H1 (cell line): ENCODE results near the gene AQP6. TPM values are rescaled to one million over a fixed set of nuclear protein-coding genes. Genes with fewer than 3 reads are reported as not detected.

Experiments used
- ASH2L ChIP-seq: fragments of 200-600, 300-600 bp; sonication (generic); IDR thresholded peaks from one replicate; pipeline ENCODE4 v1.7.1; 2017; ENCODE audit warnings: low read length
- BACH1 ChIP-seq: IDR thresholded peaks from 2 replicates; pipeline ENCODE4 v1.6.1; 2012; ENCODE audit warnings: low read length, improper control_type of control experiment
- CHD2 ChIP-seq: IDR thresholded peaks from 2 replicates; pipeline ENCODE4 v1.6.1; 2012; ENCODE audit warnings: low read length, improper control_type of control experiment
- CREB1 ChIP-seq: IDR thresholded peaks from 2 replicates; pipeline ENCODE4 v1.6.1; 2012; ENCODE audit warnings: inconsistent platforms
- GABPA ChIP-seq: IDR thresholded peaks from 2 replicates; pipeline ENCODE4 v1.6.1; 2011; ENCODE audit warnings: mild to moderate bottlenecking, low read length, moderate library complexity, borderline replicate concordance; ENCODE audit not compliant: insufficient read depth
- GTF2F1 ChIP-seq: IDR thresholded peaks from 2 replicates; pipeline ENCODE4 v1.6.1; 2012; ENCODE audit warnings: low read depth, low read length, improper control_type of control experiment, borderline replicate concordance
- NRF1 ChIP-seq: IDR thresholded peaks from 2 replicates; pipeline ENCODE4 v1.6.1; 2011; ENCODE audit warnings: mild to moderate bottlenecking, low read depth, low read length, improper control_type of control experiment
- PHF8 ChIP-seq: fragments of 200-600 bp; sonication (generic); conservative IDR thresholded peaks from 2 replicates; pipeline ENCODE4 v1.7.1; 2012; ENCODE audit warnings: low read depth, mild to moderate bottlenecking, inconsistent platforms, low read length, moderate library complexity
- RAD21 ChIP-seq, 2 experiments: IDR thresholded peaks in 1 of 2; conservative IDR thresholded peaks in 1 of 2; 2 replicates each; pipeline ENCODE4 v1.6.1; 2011; ENCODE audit warnings: low read depth in 2 of 2, low read length in 2 of 2, improper control_type of control experiment in 1 of 2, inconsistent platforms in 1 of 2, mild to moderate bottlenecking in 1 of 2, moderate library complexity in 1 of 2
- RFX5 ChIP-seq: IDR thresholded peaks from 2 replicates; pipeline ENCODE4 v1.6.1; 2011; ENCODE audit warnings: low read depth, low read length, improper control_type of control experiment, borderline replicate concordance
- RXRA ChIP-seq: IDR thresholded peaks from 2 replicates; pipeline ENCODE4 v1.6.1; 2011; ENCODE audit warnings: low read depth, mild to moderate bottlenecking, low read length, moderate library complexity; ENCODE audit not compliant: insufficient read depth
- SIRT6 ChIP-seq: IDR thresholded peaks from one replicate; pipeline ENCODE4 v1.7.1; 2012; ENCODE audit warnings: low read length, inconsistent platforms
- SIX5 ChIP-seq: IDR thresholded peaks from 2 replicates; pipeline ENCODE4 v1.6.1; 2011; ENCODE audit warnings: mild to moderate bottlenecking, low read depth, low read length
- SP1 ChIP-seq: IDR thresholded peaks from 2 replicates; pipeline ENCODE4 v1.6.1; 2011; ENCODE audit warnings: low read depth, low read length
- SP4 ChIP-seq: IDR thresholded peaks from 2 replicates; pipeline ENCODE4 v1.6.1; 2012; ENCODE audit warnings: low read length, inconsistent platforms
- SUZ12 ChIP-seq: fragments of 200-600 bp; sonication (generic); IDR thresholded peaks from 2 replicates; pipeline ENCODE4 v1.6.1; 2012; ENCODE audit warnings: mild to moderate bottlenecking, inconsistent platforms, low read length, moderate library complexity, mixed read lengths
- TBP ChIP-seq: IDR thresholded peaks from 2 replicates; pipeline ENCODE4 v1.6.1; 2011; ENCODE audit warnings: low read depth, low read length, improper control_type of control experiment
- YY1 ChIP-seq: IDR thresholded peaks from 2 replicates; pipeline ENCODE4 v1.6.1; 2011; ENCODE audit warnings: low read depth, mild to moderate bottlenecking, low read length
- ZNF274 ChIP-seq: IDR thresholded peaks from 2 replicates; pipeline ENCODE4 v1.7.0; 2012; ENCODE audit warnings: low read length, borderline replicate concordance; ENCODE audit errors: extremely low read depth
- polyA plus RNA-seq, 7 experiments: library from polyadenylated mRNA; depleted of rRNA in 3 of 7; stranded (reverse) in 5 of 7; unstranded in 2 of 7; fragments of >200 nt in 5 of 7; fragments of 200-250 nt in 2 of 7; gene quantifications; 1 replicate in 5 of 7; 2 replicates in 1 of 7; 4 replicates in 1 of 7; pipeline versions ENCODE4 v1.2.1 to v1.2.3, GENCODE V29; 2011 to 2013; ENCODE audit warnings: missing spikeins in 2 of 7, mixed read lengths in 2 of 7
- total RNA-seq: library from RNA; stranded (reverse); fragmentation: NEBNext Ultra II Directional; extraction: Animal tissue kit (Norgen Biotek cat#: 25700); gene quantifications from 2 replicates; pipeline ENCODE4 v1.2.1, GENCODE V29; 2021
- TF ChIP-seq, protein P1 (sequence below): IDR thresholded peaks from 2 replicates; pipeline ENCODE4 v1.6.1; 2012; ENCODE audit warnings: inconsistent platforms
- TF ChIP-seq, protein P2 (sequence below): IDR thresholded peaks from 2 replicates; pipeline ENCODE4 v1.6.1; 2012; ENCODE audit warnings: low read length, inconsistent platforms
- TF ChIP-seq, protein P3 (sequence below): IDR thresholded peaks from 2 replicates; pipeline ENCODE4 v1.6.1; 2012; ENCODE audit warnings: inconsistent platforms

Gene AQP6
- total and polyA plus RNA-seq, 2 of the 8 experiments (the other 6 are each of a cell fraction or from before 2014, with no cell fraction given): 0.03 to 0.17 TPM

DNA sequence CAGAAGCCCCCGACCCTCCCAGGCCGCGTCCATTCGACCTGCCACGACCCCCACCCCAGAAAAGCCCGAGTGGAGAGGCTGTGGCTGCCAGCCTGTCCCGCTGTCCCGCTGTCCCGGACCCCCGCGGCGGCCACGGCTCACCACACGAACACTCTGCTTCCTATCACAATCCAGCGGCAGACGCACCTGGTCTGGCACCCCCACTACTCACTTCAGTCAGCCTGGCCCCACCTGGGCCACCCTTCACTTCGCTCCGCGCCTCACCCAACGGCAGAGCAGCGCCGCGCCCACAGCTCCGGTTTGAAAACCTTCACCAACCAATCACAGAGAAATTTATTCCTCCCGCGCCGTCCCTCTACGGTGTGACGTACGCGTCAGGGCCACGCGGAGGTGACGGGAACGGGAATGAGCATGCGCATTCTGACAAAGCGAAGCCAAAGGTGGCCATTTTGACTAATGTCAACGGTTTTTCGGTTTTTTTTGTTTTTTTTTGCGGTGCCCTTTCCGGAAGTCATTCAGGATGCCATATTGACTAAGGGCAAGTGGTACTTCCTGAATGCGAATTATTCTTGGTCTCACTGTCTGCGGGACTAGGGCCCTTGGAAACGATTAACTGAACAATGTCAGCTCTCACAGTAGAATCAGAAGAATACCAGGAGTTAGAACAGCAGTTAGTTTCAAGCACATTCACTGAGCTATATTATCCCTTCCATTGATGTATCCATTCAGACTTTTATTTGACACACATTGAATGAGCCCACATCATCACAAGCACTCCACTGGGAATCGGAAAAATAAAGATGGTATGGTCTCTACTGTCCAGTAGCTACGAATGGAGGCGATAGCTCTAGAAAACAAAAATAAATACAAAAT lies 52.7 kb downstream of the AQP6 start, which contains the start of gene RACGAP1 (continued):
- TF ChIP-seq, protein P1, sequence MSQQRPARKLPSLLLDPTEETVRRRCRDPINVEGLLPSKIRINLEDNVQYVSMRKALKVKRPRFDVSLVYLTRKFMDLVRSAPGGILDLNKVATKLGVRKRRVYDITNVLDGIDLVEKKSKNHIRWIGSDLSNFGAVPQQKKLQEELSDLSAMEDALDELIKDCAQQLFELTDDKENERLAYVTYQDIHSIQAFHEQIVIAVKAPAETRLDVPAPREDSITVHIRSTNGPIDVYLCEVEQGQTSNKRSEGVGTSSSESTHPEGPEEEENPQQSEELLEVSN: peak; percentile 78
- TF ChIP-seq SIRT6 (no peak), SIX5 (peak; percentile 86), RXRA (no peak), SUZ12 (no peak), NRF1 (0 out of 2 replicates have a peak, but pooled peaks have one; percentile 23), RFX5 (no peak), CREB1 (peak; percentile 95), SP1 (peak; percentile 29; the same call in 1 of the 2 replicates), TBP (peak; percentile 55; the same call in 1 of the 2 replicates), CHD2 (peak; percentile 88), RAD21 (IDR thresholded peaks at IDR 0.05 in 1 of 2, conservative IDR thresholded peaks at IDR 0.05 in 1 of 2; ENCODE audit: low read depth in 2 of 2, low read length in 2 of 2) (no peak), SP4 (0 out of 2 replicates have a peak, but pooled peaks have one; percentile 52), BACH1 (no peak), ZNF274 (no peak), GTF2F1 (no peak), GABPA (peak; percentile 40; the same call in 1 of the 2 replicates), YY1 (peak; percentile 100), PHF8 (peak; percentile 48), ASH2L (peak; percentile 63)
- TF ChIP-seq, protein P2, sequence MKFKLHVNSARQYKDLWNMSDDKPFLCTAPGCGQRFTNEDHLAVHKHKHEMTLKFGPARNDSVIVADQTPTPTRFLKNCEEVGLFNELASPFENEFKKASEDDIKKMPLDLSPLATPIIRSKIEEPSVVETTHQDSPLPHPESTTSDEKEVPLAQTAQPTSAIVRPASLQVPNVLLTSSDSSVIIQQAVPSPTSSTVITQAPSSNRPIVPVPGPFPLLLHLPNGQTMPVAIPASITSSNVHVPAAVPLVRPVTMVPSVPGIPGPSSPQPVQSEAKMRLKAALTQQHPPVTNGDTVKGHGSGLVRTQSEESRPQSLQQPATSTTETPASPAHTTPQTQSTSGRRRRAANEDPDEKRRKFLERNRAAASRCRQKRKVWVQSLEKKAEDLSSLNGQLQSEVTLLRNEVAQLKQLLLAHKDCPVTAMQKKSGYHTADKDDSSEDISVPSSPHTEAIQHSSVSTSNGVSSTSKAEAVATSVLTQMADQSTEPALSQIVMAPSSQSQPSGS: peak; percentile 67; the same call in 1 of the 2 replicates
- TF ChIP-seq, protein P3, sequence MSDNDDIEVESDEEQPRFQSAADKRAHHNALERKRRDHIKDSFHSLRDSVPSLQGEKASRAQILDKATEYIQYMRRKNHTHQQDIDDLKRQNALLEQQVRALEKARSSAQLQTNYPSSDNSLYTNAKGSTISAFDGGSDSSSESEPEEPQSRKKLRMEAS: peak; percentile 90
